HG02588 (cell line): ENCODE data around the gene TBCD.

Source experiments
- ATAC-seq: cut with Tn5 transposase; IDR thresholded peaks from one replicate; pipeline ENCODE4 v1.9.1; 2021; ENCODE audit warnings: mild to moderate bottlenecking, moderate library complexity; ENCODE audit not compliant: unreplicated experiment

TBCD gene

DNA sequence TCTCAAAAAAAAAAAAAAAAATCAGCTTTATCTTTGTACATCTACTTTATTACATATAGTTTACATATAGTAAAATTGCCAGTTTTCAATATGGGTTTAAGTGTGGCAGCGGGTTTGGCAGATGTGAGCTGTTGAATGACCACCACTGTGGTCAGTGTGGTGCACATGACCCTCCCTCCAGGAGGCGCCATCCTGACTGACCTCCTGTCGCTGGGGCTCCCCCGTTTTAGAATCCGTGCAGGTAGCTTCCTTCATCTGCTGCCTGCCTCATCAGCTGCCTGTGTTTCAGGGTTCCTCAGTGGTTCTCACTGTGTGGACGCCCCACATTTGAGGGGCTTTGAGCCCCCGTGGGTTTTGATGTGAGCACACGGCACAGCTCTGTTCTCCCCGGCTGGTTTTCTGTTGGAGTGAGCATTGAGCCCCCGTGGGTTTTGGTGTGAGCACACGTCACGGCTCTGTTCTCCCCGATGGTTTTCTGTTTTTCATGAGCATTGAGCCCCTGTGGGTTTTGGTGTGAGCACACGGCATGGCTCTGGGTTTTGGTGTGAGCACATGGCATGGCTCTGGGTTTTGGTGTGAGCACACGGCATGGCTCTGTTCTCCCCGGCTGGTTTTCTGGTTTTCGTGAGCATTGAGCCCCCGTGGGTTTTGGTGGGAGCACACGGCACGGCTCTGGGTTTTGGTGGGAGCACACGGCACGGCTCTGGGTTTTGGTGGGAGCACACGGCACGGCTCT, 145.8 kb downstream of the TBCD start:
- no peak for ATAC-seq

DNA sequence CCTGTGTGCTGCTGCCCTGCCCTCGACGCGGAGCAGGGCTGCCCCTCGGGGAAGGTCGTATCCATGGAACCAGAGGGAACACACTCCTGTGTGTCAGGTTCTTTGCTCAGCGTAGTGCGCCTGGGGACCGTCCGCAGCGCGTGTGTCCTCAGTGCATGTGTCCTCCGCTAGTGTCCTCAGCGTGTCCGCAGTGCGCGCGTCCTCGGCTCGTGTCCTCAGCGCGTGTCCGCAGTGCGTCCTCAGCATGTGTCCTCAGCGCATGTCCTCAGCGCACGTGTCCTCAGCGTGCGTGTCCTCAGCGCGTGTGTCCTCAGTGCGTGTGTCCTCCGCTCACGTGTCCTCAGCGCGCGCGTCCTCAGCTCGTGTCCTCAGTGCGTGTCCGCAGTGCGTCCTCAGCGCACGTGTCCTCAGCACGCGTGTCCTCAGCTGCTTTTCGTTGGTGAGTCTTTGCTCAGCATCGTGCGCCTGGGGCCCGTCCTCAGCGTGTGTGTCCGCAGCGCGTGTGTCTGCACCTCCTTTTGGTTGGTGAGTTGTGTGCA, 147.2 kb downstream of the TBCD start:
- no peak for ATAC-seq

DNA sequence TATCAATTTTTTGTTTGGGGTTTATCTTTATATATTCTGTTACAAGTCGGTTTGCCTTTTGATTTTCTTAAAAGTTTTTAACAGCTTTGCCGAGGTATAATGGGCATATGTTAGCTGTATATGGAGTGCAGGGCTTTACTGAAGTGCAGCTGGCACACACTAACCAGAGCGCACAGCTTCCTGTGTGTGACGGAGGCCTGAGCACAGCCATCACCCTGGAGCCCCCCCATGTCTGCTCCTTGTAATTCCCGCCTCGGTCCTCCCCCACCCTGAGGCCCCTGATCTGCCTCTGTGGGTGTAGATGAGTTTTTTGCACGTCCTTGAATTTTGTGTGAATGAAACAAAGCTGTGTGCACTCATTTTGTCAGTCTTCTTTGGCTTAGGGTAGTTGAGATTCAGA, 148.1 kb downstream of the TBCD start:
- ATAC-seq = no peak

DNA sequence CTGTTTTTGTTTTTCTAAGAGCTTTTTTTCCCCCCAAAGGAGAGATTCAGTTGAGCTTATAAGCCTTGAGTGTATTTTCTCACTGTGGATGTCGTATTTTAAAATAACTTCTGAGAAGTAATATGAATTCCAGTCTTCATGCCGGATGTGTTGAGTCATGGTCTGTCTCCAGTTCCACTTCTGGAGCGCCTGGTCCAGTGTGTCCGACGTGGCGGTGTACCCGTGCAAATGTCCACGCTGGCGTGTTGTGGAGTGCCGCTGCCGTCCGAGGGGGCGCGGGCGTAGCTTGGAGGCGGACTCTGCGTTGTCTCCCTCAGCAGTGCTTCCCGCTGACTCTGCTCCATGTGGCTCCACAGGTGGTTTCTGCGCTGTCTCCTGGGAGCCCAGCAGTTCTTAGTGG, 148.9 kb downstream of the TBCD start:
- ATAC-seq = no peak

DNA sequence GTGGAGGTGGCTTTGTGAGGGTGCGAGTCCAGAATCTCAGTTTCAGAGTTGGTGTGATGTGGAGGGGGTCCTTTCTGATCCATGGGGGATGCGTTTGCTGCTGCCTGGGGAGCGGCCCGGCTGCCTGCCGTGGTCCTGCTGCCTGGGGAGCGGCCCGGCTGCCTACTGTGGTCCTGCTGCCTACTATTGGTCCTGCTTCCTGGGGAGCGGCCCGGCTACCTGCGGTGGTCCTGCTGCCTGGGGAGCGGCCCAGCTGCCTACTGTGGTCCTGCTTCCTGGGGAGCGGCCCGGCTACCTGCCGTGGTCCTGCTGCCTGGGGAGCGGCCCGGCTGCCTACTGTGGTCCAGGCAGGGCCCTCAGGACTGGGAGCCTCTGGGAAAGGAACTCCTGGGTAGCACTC, 149.5 kb downstream of the TBCD start:
- ATAC-seq = no peak

DNA sequence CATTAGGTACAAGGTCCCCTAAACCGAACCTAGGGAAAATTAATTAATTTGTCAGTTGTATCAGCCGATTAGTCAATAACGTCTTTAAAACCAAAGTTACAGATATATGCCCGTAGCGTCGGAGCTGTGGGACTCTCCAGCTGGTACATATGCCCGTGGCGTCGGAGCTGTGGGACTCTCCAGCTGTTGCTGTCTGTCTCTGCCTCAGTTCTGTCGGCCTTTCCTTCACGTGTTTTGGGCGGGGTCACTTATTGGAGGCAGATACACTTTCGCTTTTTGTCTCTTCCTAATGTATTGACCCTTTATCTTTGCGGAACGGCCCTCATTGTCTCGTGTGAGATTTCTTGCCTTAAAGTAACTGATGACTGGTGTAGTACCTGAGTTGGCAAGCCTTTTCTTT, 150.0 kb downstream of the TBCD start:
- ATAC-seq = no peak

DNA sequence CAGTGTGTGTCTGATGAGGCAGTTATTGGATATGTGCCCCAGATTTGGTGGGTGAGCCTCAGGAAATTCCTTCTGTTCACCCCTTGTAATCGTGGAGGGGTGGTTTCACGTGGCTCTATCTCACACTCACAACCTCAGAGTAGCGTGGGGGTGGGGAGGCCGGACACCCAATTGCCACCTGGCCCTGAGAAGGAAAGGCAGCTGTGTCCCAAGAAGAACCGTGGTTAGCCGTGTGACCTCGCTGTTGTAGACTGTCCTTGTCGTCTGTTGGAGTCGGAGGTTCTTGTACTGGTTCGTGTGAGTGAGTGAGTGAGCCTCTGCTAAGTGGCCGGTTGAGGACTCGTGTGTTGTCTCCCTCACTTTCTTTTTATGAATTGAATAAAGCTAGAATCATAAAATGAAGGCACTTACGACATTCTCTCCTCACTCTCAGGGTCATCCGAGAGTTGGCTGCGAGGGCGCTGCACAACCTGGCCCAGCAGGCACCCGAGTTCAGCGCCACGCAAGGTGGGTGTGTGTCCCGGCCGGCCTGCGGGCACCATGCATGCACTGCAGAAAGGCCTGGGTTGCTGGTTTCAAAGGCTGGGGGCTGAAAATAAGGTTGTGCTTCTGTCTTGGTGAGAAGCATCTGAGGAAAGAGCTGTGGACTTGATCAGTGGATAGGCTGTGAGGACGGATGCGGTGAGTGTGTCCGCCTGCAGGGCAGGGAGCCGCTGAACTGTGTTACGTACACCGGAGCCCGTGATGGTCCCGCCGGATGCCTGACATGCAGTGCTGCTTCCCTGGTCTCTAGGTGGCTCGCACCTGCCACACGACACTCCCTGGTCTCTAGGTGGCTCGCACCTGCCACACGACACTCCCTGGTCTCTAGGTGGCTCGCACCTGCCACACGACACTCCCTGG, 151.4 kb downstream of the TBCD start:
- no peak for ATAC-seq

DNA sequence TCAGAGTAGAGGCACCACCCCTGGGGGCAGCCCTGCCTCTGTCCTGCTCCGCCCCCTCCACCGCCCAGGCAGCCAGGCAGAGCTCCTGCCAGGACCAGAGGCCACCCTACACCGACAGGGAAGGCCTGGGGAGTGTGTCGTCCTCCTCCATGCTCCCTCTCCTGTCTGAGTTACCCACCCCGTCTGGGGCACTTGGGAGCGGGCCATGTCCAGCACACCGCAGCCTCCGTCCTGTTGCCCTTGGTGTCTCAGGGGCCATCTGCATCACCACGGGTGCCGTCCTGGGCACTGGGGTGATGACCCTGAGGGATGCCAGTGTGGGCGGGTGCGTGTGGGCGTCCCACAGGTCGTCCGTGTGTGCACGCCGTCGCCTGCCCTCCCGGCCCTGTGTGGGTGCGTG, 153.3 kb downstream of the TBCD start:
- no peak for ATAC-seq

DNA sequence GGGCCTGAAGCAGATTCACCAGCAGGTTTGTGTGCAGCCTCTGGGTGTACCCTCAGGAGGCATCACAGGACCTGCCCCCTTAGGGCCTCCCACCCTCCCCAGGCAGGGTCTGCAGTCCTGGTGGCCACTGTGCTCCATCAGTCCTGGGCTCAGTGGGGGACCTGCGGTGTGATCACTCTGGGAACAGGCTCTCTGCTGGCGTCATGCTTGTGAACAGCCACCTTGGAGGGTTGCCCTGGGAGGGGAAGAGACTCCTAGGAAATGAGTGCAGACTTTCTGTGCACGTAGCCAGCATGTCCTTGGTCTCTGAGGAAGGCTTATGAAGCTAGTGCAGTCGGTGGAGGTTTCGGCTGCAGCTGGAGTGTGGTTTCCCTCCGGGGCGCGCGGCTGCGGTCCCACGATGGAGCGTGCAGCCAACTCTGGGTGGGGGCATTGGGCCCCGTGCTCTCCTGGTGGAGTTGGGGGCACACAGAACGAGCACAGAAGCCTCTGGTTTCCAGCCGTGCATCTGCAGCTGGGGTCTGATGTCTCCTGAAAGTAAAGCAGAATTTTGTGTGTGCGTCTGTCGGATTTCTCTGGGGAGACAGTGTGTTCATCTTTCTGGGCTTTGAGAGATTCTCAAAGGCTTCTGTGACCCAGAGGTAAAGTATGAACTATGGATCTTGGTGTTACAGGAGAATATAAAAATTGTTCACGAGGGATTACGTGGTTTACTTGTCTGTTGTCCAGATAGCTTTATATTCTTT, 156.1 kb downstream of the TBCD start:
- no peak for ATAC-seq

DNA sequence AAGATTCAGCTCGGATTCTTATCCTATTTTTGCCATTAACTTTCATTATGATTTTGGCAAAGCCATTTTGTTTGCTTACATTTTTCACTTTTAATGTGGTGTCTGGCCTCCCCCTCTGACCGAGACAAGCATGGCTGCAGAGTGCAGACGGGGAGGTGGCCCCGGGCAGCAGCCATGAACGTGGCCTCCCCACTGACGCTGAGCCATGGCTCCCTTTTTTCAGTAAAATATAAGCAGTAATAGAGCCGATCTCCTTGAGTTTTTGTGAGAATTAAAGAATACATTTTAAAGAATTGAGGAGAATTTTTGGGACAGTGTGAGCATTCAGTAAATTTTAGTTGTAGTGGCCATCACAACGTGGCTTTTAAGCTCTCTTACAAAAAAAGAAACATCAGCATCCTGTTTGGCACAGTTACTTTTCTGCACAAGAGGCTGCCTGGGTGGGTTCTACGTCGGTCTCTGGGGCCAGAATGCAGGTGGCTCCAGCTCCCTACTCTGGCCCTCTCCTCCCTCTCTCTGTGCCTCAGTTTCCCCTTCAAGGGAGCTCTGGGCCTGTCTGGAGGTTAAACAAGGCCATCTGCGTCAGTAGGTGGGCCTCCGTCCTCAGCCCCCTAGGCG, 156.8 kb downstream of the TBCD start:
- ATAC-seq = no peak

DNA sequence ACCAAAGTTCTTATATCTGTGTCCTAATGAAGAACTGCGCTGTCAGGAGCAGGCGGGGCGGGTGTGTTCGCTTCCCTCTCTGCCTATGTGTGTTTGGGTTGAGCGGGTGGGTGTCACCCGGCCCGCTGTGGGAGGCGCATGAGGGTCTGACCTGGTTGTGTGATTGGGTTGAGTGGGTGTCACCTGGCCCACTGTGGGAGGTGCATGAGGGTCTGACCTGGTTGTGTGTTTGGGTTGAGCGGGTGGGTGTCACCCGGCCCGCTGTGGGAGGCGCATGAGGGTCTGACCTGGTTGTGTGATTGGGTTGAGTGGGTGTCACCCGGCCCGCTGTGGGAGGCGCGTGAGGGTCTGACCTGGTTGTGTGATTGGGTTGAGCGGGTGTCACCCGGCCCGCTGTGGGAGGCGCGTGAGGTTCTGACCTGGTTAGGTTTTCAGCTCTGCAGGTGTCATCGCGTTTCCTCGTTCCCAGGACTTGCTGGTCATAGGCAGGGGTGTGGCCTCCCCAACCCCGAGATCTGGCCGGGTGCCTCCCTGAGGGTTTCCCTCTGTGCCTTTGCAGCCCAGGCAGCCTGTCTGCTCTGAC, 157.5 kb downstream of the TBCD start:
- ATAC-seq = no peak

DNA sequence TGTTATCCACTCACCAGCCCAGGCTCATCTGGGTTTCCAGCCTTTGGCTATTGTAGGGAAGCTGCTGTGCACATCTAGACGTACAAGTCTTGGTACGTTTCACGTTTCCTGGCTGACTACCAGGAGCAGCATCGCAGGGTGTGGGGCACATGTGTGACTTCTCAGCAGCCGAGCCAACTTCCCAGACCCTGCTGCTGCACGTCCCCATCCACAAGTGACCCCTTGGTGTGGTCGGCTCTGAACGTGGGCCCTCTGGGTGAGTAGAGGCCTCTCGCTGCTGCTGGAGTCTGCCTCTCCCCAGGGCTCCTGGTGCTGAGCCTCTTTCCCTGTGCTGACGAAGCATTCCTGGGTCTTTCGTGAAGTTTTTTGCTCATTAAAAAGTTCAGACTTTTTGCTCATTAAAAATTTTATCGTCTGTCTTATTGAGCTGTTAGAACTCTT, 158.2 kb downstream of the TBCD start:
- ATAC-seq = no peak

DNA sequence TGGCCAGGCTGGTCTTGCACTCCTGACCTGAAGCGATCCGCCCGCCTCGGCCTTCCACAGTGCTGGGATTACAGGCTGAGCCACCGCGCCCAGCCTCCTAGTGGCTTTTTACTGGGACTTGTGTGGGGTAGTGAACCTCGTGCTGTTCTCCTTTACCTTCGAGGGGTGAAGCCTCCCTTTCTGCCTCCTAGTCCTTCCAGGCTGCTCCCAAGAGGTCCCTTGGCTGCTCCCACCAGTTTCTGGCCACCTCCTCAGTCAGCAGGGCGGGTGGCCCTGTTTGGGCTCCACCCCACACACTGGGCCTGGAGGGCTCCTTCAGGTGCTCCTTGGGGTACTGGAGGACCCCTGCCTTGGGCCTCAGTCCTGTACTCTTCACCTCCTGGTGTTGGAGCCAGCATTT, 158.9 kb downstream of the TBCD start:
- no peak for ATAC-seq

DNA sequence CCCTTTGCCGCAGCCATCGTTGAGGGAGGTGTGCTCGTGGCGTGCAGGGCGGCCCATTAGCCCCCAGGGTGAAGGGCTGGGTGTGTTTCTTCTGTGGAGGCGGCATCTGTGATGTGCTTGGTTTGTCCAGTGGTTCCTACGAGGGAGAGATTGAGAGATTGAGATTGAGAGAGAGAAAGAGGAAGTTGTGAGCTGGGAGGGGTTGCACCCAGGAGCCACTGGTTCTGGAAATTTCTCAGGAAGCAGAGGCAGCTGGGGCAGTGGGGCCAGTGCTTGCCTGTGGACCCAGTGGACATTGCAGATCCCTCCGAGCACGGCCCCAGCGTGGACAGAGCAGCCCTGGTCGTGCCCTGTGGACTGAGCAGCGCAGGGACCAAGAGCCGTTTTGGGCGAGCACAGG, 160.0 kb downstream of the TBCD start:
- ATAC-seq = no peak

DNA sequence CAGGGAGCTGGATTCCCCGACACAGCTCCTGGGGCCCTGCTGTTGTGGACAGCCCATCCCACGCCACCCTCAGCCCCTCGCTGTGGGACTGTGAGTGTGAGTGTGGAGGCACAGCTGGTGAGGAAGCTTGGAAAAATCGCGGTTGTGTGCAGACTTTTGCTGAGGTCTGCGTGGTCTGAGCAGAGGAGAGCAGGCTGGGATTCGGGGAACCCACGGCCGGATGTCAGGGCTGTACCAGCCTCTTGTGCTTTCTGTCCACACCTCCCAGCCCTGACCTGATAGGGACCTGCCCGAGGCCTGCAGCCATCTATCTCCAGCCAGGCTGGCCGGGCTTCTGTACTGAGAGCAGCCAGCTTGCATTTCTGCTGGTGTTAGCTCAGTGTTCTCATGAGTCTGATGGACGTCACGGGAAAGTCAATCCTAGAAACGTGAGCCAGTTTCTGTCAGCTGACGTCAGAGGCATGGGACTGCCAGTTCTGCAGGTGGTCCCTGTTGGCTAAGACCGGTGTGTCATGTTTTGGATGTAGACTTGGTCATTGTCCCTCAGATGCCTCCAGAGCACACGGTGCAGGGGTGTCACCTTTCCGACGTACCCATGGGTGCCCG, 160.7 kb downstream of the TBCD start:
- ATAC-seq = no peak

DNA sequence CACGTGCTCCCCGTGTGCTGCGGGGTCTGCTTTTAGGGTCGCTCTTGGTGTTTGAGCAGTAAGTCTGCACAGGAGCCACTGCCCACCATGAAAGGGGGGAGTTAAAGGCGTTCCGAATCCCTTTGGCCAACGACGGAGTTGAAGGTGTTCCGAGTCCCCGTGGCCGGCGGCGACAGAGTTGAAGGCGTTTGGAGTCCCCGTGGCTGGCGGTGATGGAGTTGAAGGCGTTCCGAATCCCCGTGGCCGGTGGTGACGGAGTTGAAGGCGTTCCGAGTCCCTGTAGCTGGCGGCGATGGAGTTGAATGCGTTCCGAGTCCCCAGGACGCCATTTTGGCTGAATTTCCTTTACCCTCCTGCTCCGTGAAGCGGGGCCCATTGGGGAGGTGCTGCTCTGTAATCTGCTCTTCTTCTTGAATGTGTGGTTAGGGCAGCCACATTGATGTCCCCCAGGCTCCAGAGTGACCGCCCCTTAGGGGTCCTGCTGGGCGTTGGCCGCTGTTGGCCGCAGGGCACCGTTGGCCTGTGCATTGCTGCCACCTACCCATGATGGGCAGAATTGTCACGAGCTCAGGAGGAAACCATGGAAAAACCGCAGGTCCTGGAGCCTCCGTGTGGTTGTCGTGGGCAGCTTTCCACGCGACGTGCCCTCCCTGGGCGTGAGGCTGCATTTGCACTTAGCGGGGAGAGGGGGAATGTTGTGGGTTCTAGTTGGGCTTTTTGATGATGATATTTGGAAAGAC, 161.6 kb downstream of the TBCD start:
- no peak for ATAC-seq

DNA sequence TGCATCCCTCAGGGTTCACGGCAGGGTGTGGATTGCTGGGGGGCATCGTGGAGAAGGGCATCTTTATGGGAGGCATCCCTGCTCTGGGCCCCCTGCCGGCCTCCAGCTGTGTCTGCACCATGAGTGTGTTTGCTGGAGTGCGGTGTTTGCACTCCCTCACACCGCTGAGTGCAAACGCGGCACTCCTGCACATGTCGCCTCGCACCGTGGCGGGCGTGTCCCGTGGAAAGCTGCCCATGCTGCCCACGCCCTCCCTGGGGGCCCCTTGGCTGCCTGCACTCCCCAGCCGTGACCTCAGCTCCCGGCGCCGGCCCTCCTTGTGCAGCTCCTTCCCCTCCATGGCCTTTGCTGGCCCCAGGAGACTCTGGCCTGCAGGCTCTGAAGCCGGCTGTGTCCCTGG, 162.5 kb downstream of the TBCD start:
- ATAC-seq = no peak

DNA sequence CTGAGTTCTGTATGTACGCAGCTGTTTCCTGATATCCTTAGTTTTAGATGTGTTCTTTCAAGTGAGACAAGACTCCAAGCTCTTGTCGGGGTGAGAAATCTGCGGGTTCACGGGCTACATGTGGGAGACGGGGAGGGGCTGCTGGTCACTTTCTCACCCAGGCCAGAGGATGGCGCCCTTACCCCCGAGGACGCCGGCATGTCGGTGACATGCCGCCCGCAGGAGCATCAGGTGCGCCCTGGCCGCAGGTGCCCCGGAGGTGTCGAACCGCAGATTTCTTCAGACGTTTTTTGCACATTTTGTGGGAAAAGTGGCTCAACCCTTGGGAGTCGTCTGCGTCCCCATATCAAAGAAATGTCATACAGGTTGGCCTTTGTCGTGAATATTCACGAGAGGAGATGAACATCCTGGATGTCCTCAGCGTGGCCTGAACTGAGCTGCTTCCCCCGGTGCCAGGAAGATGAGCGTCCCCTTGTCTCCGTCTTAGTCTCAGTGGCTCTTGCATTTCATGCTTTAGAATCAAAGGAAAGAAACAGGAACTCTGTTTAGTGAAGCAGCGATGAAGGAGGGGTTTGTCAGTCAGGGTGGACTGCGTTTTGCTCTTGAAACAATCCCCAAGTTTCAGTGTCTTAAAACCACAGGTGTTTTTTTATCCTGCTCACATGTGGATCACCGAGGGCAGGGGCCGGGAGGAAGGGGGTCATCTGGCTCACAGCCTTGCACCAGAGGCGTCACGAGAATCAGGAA, 163.3 kb downstream of the TBCD start:
- ATAC-seq = no peak

DNA sequence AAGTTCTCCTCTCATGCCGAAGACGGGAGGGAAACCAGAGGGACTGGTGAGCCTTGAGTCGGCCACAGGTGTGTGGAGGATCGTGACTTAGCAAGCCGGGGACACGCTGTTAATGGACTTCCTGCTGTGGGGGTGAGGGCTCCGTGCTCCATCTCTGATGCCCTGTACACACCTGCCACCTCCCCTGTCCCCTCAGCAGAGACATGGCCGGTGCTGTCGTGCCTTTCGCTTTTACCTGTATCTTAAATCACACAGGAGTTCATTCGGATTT, 163.8 kb downstream of the TBCD start:
- ATAC-seq = no peak
